ENCODE measurements around the gene SMYD3. TPM values are rescaled to one million over a fixed set of nuclear protein-coding genes. Genes with fewer than 3 reads are reported as not detected.

Gene SMYD3
- total RNA-seq, 2 donors from 2014 or later: 13.5 to 20.8 TPM

GRCh38 chr1:246066573-246066972, 440.5 kb downstream of the SMYD3 start:
- WGBS, 2 donors: 84 to 88% methylated on average over 3 of the region's 3 CpGs

GRCh38 chr1:246065592-246065991, 441.5 kb downstream of the SMYD3 start:
- WGBS, 2 donors: 69 to 80% methylated on average over 3 of the region's 3 CpGs
- ATAC-seq: no peak

More at GRCh38 chr1:246066573-246066972, 440.5 kb downstream of the SMYD3 start:
- no peak overlapping the region for H3K27ac ChIP-seq
- no peak for DNase-seq
- ATAC-seq: no peak
- H3K4me3 ChIP-seq: no peak overlapping the region
- H3K27me3 ChIP-seq: no peaks in the 10 kb centered on the region
- no peaks in the 10 kb centered on the region for H3K4me1 ChIP-seq
- H3K9me3 ChIP-seq: no peaks in the 10 kb centered on the region
- no peaks in the 10 kb centered on the region for H3K36me3 ChIP-seq (replicated peaks in 1 of 2; ENCODE audit: insufficient read depth in 1 of 2, low read depth in 2 of 2)
- intact Hi-C loops (cut with DNase I): no loop called here
- TF ChIP-seq CTCF (IDR thresholded peaks at IDR 0.05) (no peak), POLR2A (IDR thresholded peaks at IDR 0.05) (no peak)

GRCh38 chr1:246064891-246065290, 442.2 kb downstream of the SMYD3 start:
- H3K27ac ChIP-seq: no peak overlapping the region
- TF ChIP-seq CTCF (IDR thresholded peaks at IDR 0.05) (no peak), POLR2A (IDR thresholded peaks at IDR 0.05) (no peak)
- H3K4me1 ChIP-seq: no peaks in the 10 kb centered on the region
- intact Hi-C loops (cut with DNase I): no loop called here
- no peaks in the 10 kb centered on the region for H3K9me3 ChIP-seq
- DNase-seq (no peak), ATAC-seq (no peak)
- WGBS, 2 donors: 80 to 82% methylated on average over 3 of the region's 3 CpGs
- no peaks in the 10 kb centered on the region for H3K27me3 ChIP-seq
- no peak overlapping the region for H3K4me3 ChIP-seq
- no peaks in the 10 kb centered on the region for H3K36me3 ChIP-seq (replicated peaks in 1 of 2; ENCODE audit: insufficient read depth in 1 of 2, low read depth in 2 of 2)

More at GRCh38 chr1:246065592-246065991, 441.5 kb downstream of the SMYD3 start:
- H3K36me3 ChIP-seq (replicated peaks in 1 of 2; ENCODE audit: insufficient read depth in 1 of 2, low read depth in 2 of 2): no peaks in the 10 kb centered on the region
- no peak overlapping the region for H3K27ac ChIP-seq
- intact Hi-C loops (cut with DNase I): no loop called here
- no peaks in the 10 kb centered on the region for H3K27me3 ChIP-seq
- no peaks in the 10 kb centered on the region for H3K4me1 ChIP-seq
- no peak for DNase-seq
- H3K9me3 ChIP-seq: no peaks in the 10 kb centered on the region
- no peak overlapping the region for H3K4me3 ChIP-seq
- TF ChIP-seq CTCF (IDR thresholded peaks at IDR 0.05) (no peak), POLR2A (IDR thresholded peaks at IDR 0.05) (no peak)

- Histone ChIP-seq H3K4me1 (no peaks in the 10 kb centered on the region), H3K27ac (no peak overlapping the region), H3K36me3 (replicated peaks in 1 of 2; ENCODE audit: insufficient read depth in 1 of 2, low read depth in 2 of 2) (no peaks in the 10 kb centered on the region), H3K4me3 (no peak overlapping the region), H3K9me3 (no peaks in the 10 kb centered on the region), H3K27me3 (no peaks in the 10 kb centered on the region)
- 87 to 92% methylated on average over 4 to 5 of the region's 5 CpGs for WGBS, 2 donors
- ATAC-seq: no peak
- TF ChIP-seq CTCF (IDR thresholded peaks at IDR 0.05): no peak
- TF ChIP-seq POLR2A (IDR thresholded peaks at IDR 0.05): no peak
- intact Hi-C loops (cut with DNase I): no loop called here
- DNase-seq: no peak
Observed at GRCh38 chr1:246063013-246063616, 444.0 kb downstream of the SMYD3 start.

GRCh38 chr1:246058466-246058865, 448.6 kb downstream of the SMYD3 start:
- intact Hi-C loops (cut with DNase I): no loop called here
- Histone ChIP-seq H3K36me3 (replicated peaks in 1 of 2; ENCODE audit: insufficient read depth in 1 of 2, low read depth in 2 of 2) (no peaks in the 10 kb centered on the region), H3K27ac (no peak overlapping the region), H3K27me3 (no peaks in the 10 kb centered on the region), H3K9me3 (no peaks in the 10 kb centered on the region), H3K4me3 (no peak overlapping the region), H3K4me1 (no peaks in the 10 kb centered on the region)
- 47 to 68% methylated on average over 3 of the region's 3 CpGs for WGBS, 2 donors
- DNase-seq: no peak
- TF ChIP-seq POLR2A (IDR thresholded peaks at IDR 0.05) (no peak), CTCF (IDR thresholded peaks at IDR 0.05) (no peak)
- ATAC-seq: no peak
